H1 (cell line): ENCODE measurements around the gene FAM131C. TPM values are rescaled to one million over a fixed set of nuclear protein-coding genes. Genes with fewer than 3 reads are reported as not detected.

Source experiments
- CTCF ChIA-PET: fragments of 300-600 bp; sonication (Branson Sonifier 250); formaldehyde crosslinking; loops from one replicate; lab custom pipeline; 2021; ENCODE audit not compliant: partially characterized antibody; lab: Charles Lee
- POLR2A ChIA-PET: fragments of 300-600 bp; sonication (Branson Sonifier 250); formaldehyde crosslinking; loops from one replicate; lab custom pipeline; 2021; ENCODE audit warnings: inconsistent platforms; ENCODE audit not compliant: partially characterized antibody; lab: Charles Lee
- DNase-seq, 2 experiments: peaks; one replicate each; pipeline versions ENCODE4 v3.0.0 to v3.0.0-alpha.2; 2010 to 2022; ENCODE audit warnings: low spot score in 2 of 2, low read depth in 1 of 2, mixed read lengths in 1 of 2
- FAIRE-seq: peaks from 2 replicates; lab custom pipeline; 2011; peaks lifted over from hg19 to GRCh38; lab: Jason Lieb, UNC
- H2AFZ ChIP-seq: 2 replicates; pipeline ENCODE4 v1.8.1; 2012; ENCODE audit warnings: low read length, inconsistent platforms
- H2AK5ac ChIP-seq: 2 replicates; pipeline ENCODE4 v1.6.1; 2013; ENCODE audit warnings: low read depth, low read length
- H2BK120ac ChIP-seq: replicated peaks from 2 replicates; pipeline ENCODE3; 2013; ENCODE audit warnings: low read depth, low read length, inconsistent platforms
- H2BK12ac ChIP-seq: 2 replicates; pipeline ENCODE4 v1.6.1; 2013; ENCODE audit warnings: low read depth, low read length
- H2BK15ac ChIP-seq: 2 replicates; pipeline ENCODE4 v1.6.1; 2013; ENCODE audit warnings: low read length
- H2BK20ac ChIP-seq: 2 replicates; pipeline ENCODE4 v1.6.1; 2013; ENCODE audit warnings: low read length
- H2BK5ac ChIP-seq: 2 replicates; pipeline ENCODE4 v1.6.1; 2013; ENCODE audit warnings: low read depth, low read length
- H3K14ac ChIP-seq: 2 replicates; pipeline ENCODE4 v1.6.1; 2013; ENCODE audit warnings: inconsistent platforms; ENCODE audit not compliant: insufficient read length
- H3K18ac ChIP-seq: 2 replicates; pipeline ENCODE4 v1.6.1; 2013; ENCODE audit warnings: low read length; ENCODE audit errors: extremely low read depth
- H3K23ac ChIP-seq: 2 replicates; pipeline ENCODE4 v1.6.1; 2013; ENCODE audit warnings: inconsistent platforms; ENCODE audit not compliant: insufficient read length
- H3K23me2 ChIP-seq: 2 replicates; pipeline ENCODE4 v1.6.1; 2013; ENCODE audit warnings: low read depth, low read length
- H3K27ac ChIP-seq: 2 replicates; pipeline ENCODE4 v1.6.1; 2011; ENCODE audit warnings: low read depth, low read length, inconsistent platforms
- H3K27me3 ChIP-seq, 4 experiments: replicated peaks in 1 of 4; 1 replicate in 1 of 4; 2 replicates in 3 of 4; pipeline versions ENCODE4 v1.6.1 to v1.8.1; 2011 to 2013; ENCODE audit warnings: low read length in 3 of 4, mild to moderate bottlenecking in 3 of 4, inconsistent platforms in 2 of 4, mixed read lengths in 2 of 4, moderate library complexity in 1 of 4; ENCODE audit not compliant: control insufficient read depth in 3 of 4, insufficient read depth in 3 of 4; ENCODE audit errors: extremely low read depth in 1 of 4
- H3K36me3 ChIP-seq, 4 experiments: 2 replicates each; pipeline versions ENCODE4 v1.6.1 to v1.8.1; 2011 to 2013; ENCODE audit warnings: mild to moderate bottlenecking in 4 of 4, low read length in 3 of 4, moderate library complexity in 2 of 4, control low read depth in 1 of 4, inconsistent platforms in 1 of 4; ENCODE audit not compliant: insufficient read depth in 4 of 4, control insufficient read depth in 2 of 4
- H3K4ac ChIP-seq: replicated peaks from 2 replicates; pipeline ENCODE3; 2013; ENCODE audit warnings: low read length, low read depth, mixed read lengths, inconsistent platforms; ENCODE audit not compliant: insufficient read length
- H3K4me1 ChIP-seq, 4 experiments: replicated peaks in 1 of 4; 1 replicate in 1 of 4; 2 replicates in 3 of 4; pipeline versions ENCODE4 v1.6.1 to v1.8.1; 2011 to 2013; ENCODE audit warnings: low read length in 3 of 4, inconsistent platforms in 2 of 4, mixed read lengths in 1 of 4; ENCODE audit not compliant: insufficient read depth in 4 of 4, control insufficient read depth in 3 of 4
- H3K4me2 ChIP-seq, 2 experiments: 2 replicates each; pipeline versions ENCODE4 v1.6.1 to v1.8.1; 2011 to 2013; ENCODE audit warnings: low read depth in 2 of 2, low read length in 2 of 2, control low read depth in 1 of 2, inconsistent platforms in 1 of 2, mild to moderate bottlenecking in 1 of 2; ENCODE audit not compliant: insufficient read depth in 1 of 2
- H3K4me3 ChIP-seq, 4 experiments: fragments of 200-600, 300-600 bp in 1 of 4; sonication (generic), shearing (Covaris generic), sonication (Bioruptor Twin) in 1 of 4; 2 replicates each; pipeline versions ENCODE4 v1.5.1 to v1.8.1; 2011 to 2016; ENCODE audit warnings: low read length in 4 of 4, low read depth in 3 of 4, control low read depth in 2 of 4, inconsistent platforms in 2 of 4, mild to moderate bottlenecking in 2 of 4, mixed read lengths in 1 of 4, moderate library complexity in 1 of 4; ENCODE audit not compliant: insufficient read depth in 2 of 4; ENCODE audit errors: extremely low read depth in 1 of 4
- H3K56ac ChIP-seq: replicated peaks from 2 replicates; pipeline ENCODE3; 2013; ENCODE audit warnings: low read depth, mild to moderate bottlenecking, mixed read lengths, low read length, inconsistent platforms; ENCODE audit not compliant: insufficient read length
- H3K79me1 ChIP-seq: 2 replicates; pipeline ENCODE4 v1.6.1; 2013; ENCODE audit warnings: low read depth, low read length, control low read depth
- H3K79me2 ChIP-seq, 2 experiments: 2 replicates each; pipeline versions ENCODE4 v1.6.1 to v1.8.1; 2012 to 2013; ENCODE audit warnings: low read length in 2 of 2, mild to moderate bottlenecking in 2 of 2, inconsistent platforms in 1 of 2; ENCODE audit not compliant: insufficient read depth in 2 of 2, control insufficient read depth in 1 of 2
- H3K9ac ChIP-seq, 4 experiments: replicated peaks in 1 of 4; 1 replicate in 1 of 4; 2 replicates in 3 of 4; pipeline versions ENCODE4 v1.6.1 to v1.8.1; 2011 to 2013; ENCODE audit warnings: low read depth in 3 of 4, low read length in 3 of 4, control low read depth in 2 of 4, mild to moderate bottlenecking in 2 of 4, moderate library complexity in 2 of 4, inconsistent platforms in 1 of 4; ENCODE audit errors: extremely low read depth in 1 of 4
- H3K9me3 ChIP-seq, 2 experiments: 2 replicates each; pipeline versions ENCODE4 v1.6.1 to v1.8.1; 2012 to 2013; ENCODE audit warnings: mild to moderate bottlenecking in 2 of 2, moderate library complexity in 2 of 2, control low read depth in 1 of 2, inconsistent platforms in 1 of 2, low read depth in 1 of 2, low read length in 1 of 2, mixed read lengths in 1 of 2; ENCODE audit not compliant: insufficient read depth in 2 of 2
- H4K20me1 ChIP-seq, 2 experiments: replicated peaks in 1 of 2; 2 replicates each; pipeline versions ENCODE3 to v1.8.1; 2011 to 2013; ENCODE audit warnings: inconsistent platforms in 2 of 2, low read length in 2 of 2, mild to moderate bottlenecking in 1 of 2; ENCODE audit not compliant: insufficient read depth in 2 of 2, control insufficient read depth in 1 of 2
- H4K5ac ChIP-seq: 2 replicates; pipeline ENCODE4 v1.6.1; 2013; ENCODE audit warnings: low read length, low read depth, mixed read lengths, inconsistent platforms; ENCODE audit not compliant: insufficient read length
- H4K8ac ChIP-seq: 2 replicates; pipeline ENCODE4 v1.8.0; 2013; ENCODE audit warnings: mild to moderate bottlenecking, moderate library complexity, low read length, inconsistent platforms; ENCODE audit not compliant: insufficient read depth; ENCODE audit errors: extremely low read depth
- H4K91ac ChIP-seq: replicated peaks from 2 replicates; pipeline ENCODE3; 2013; ENCODE audit warnings: low read length, mixed read lengths, inconsistent platforms; ENCODE audit not compliant: insufficient read length
- BCL11A ChIP-seq, 2 experiments: IDR thresholded peaks; one replicate each; pipeline ENCODE4 v1.6.1; 2011; ENCODE audit warnings: low read depth in 2 of 2, low read length in 2 of 2, mild to moderate bottlenecking in 2 of 2
- EZH2 ChIP-seq: fragments of 200-600 bp; sonication (generic); IDR thresholded peaks from 2 replicates; pipeline ENCODE4 v1.7.1; 2012; ENCODE audit warnings: low read depth, mild to moderate bottlenecking, moderate library complexity, low read length, inconsistent platforms; ENCODE audit not compliant: severe bottlenecking
- FOSL1 ChIP-seq: IDR thresholded peaks from 2 replicates; pipeline ENCODE4 v1.6.1; 2011; ENCODE audit warnings: mild to moderate bottlenecking, low read depth, low read length, moderate library complexity; ENCODE audit not compliant: insufficient read depth
- GABPA ChIP-seq: IDR thresholded peaks from 2 replicates; pipeline ENCODE4 v1.6.1; 2011; ENCODE audit warnings: mild to moderate bottlenecking, low read length, moderate library complexity, borderline replicate concordance; ENCODE audit not compliant: insufficient read depth
- HDAC2 ChIP-seq, 2 experiments: fragments of 300-600 bp in 1 of 2; sonication (generic) in 1 of 2; IDR thresholded peaks; 2 replicates each; pipeline ENCODE4 v1.6.1; 2011 to 2012; ENCODE audit warnings: low read depth in 2 of 2, low read length in 2 of 2, mild to moderate bottlenecking in 2 of 2, moderate library complexity in 2 of 2, borderline replicate concordance in 1 of 2, inconsistent platforms in 1 of 2
- NRF1 ChIP-seq: IDR thresholded peaks from 2 replicates; pipeline ENCODE4 v1.6.1; 2011; ENCODE audit warnings: mild to moderate bottlenecking, low read depth, low read length, improper control_type of control experiment
- POLR2AphosphoS5 ChIP-seq: IDR thresholded peaks from 2 replicates; pipeline ENCODE4 v1.6.1; 2011; ENCODE audit warnings: low read depth, low read length
- TBP ChIP-seq: IDR thresholded peaks from 2 replicates; pipeline ENCODE4 v1.6.1; 2011; ENCODE audit warnings: low read depth, low read length, improper control_type of control experiment
- WGBS, 2 experiments: shearing (Covaris generic) in 1 of 2; methylation state at CpG; one replicate each; pipeline versions ENCODE4 v1.1.6 to v1.1.7; 2013 to 2015; ENCODE audit warnings: low lambda C conversion rate in 2 of 2, mixed read lengths in 2 of 2, inconsistent platforms in 1 of 2, low coverage in 1 of 2, missing lambda C conversion rate in 1 of 2; ENCODE audit not compliant: insufficient replicate concordance in 2 of 2, insufficient coverage in 1 of 2, insufficient read length in 1 of 2; ENCODE audit errors: extremely low coverage in 1 of 2, missing lambda C conversion rate in 1 of 2; 5-methylcytosine and 5-hydroxymethylcytosine counted together
- polyA plus RNA-seq, 7 experiments: library from polyadenylated mRNA; depleted of rRNA in 3 of 7; stranded (reverse) in 5 of 7; unstranded in 2 of 7; fragments of >200 nt in 5 of 7; fragments of 200-250 nt in 2 of 7; gene quantifications; 1 replicate in 5 of 7; 2 replicates in 1 of 7; 4 replicates in 1 of 7; pipeline versions ENCODE4 v1.2.1 to v1.2.3, GENCODE V29; 2011 to 2013; ENCODE audit warnings: missing spikeins in 2 of 7, mixed read lengths in 2 of 7
- total RNA-seq: library from RNA; stranded (reverse); fragmentation: NEBNext Ultra II Directional; extraction: Animal tissue kit (Norgen Biotek cat#: 25700); gene quantifications from 2 replicates; pipeline ENCODE4 v1.2.1, GENCODE V29; 2021
- TF ChIP-seq, protein P1 (sequence below): IDR thresholded peaks from 2 replicates; pipeline ENCODE4 v1.6.1; 2011; ENCODE audit warnings: low read length, improper control_type of control experiment

FAM131C gene
- total and polyA plus RNA-seq, 2 of the 8 experiments (the other 6 are each of a cell fraction or from before 2014, with no cell fraction given): 0.73 to 0.78 TPM

DNA sequence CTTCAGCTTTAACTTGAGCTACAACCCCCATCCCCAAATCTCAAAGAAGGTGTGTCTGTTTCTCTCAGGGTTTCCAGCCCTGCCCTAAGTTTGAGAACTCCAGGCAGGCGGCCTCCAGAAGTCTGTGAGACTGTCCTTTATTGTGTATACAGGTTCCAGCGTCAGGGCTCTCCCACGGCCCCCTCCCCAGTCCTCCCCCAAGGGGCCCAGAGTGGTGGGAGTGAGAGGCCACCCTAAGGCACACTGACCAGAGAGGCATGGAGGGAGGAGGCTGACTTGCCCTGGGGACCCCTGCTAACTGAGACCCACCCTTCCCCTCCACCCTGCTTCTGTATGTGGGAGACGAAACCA lies 59.6 kb downstream of the FAM131C start:
- H3K27me3 ChIP-seq: no peaks in the 10 kb centered on the region; a peak in 1 of 7 replicates
- FAIRE-seq: no peak
- H3K4ac ChIP-seq: no peak overlapping the region
- peak overlapping the region; percentile 65; the same call in 1 of the 2 replicates for H2BK15ac ChIP-seq
- H2BK5ac ChIP-seq: 0 out of 2 replicates have a peak overlapping the region, but pooled peaks have one; percentile 10
- no peaks in the 10 kb centered on the region for H3K9me3 ChIP-seq
- H3K56ac ChIP-seq: no peak overlapping the region
- H3K4me2 ChIP-seq: peak overlapping the region; percentile 45 to 66
- no peak overlapping the region for H3K14ac ChIP-seq
- H3K79me1 ChIP-seq: no peaks in the 10 kb centered on the region
- 0 out of 2 replicates have a peak overlapping the region, but pooled peaks have one; percentile 29 for H2AK5ac ChIP-seq
- no peaks in the 10 kb centered on the region; the same call in 1 of the 2 replicates for H3K23me2 ChIP-seq
- ChIA-PET CTCF (interaction anchor here (0.9 to 8.9 kb wide), 9 partner anchors 7 to 60 kb away, joined by 3 to 74 read pairs (median 7); partner anchors contain the start of genes CLCNKA, FAM131C and HSPB7), POLR2A (interaction anchor here (0.7 to 2.7 kb wide), 9 partner anchors 10 to 87 kb away, joined by 3 to 13 read pairs (median 3); partner anchors contain the start of genes SRARP and ZBTB17)
- peak overlapping the region in 1 of 4 experiments; percentile 64; a peak in 3 of 8 replicates for H3K4me3 ChIP-seq
- H3K27ac ChIP-seq: no peak overlapping the region; the same call in 1 of the 2 replicates
- DNase-seq: no peak
- no peak overlapping the region for H3K9ac ChIP-seq
- H4K5ac ChIP-seq: no peak overlapping the region
- peaks cover 5 to 37% (median 24%) of the 10 kb centered on the region in 4 experiments for H3K4me1 ChIP-seq
- H3K79me2 ChIP-seq: no peaks in the 10 kb centered on the region
- no peak overlapping the region for H3K23ac ChIP-seq
- H3K18ac ChIP-seq: no peak overlapping the region; the same call in 1 of the 2 replicates
- TF ChIP-seq NRF1 (no peak), BCL11A (IDR thresholded peaks at IDR 0.05; ENCODE audit: low read depth in 2 of 2, low read length in 2 of 2) (no peak), EZH2 (no peak), FOSL1 (no peak), HDAC2 (IDR thresholded peaks at IDR 0.05; ENCODE audit: borderline replicate concordance in 1 of 2, low read depth in 2 of 2, low read length in 2 of 2) (no peak), GABPA (no peak), TBP (no peak), POLR2AphosphoS5 (no peak)
- TF ChIP-seq, protein P1, sequence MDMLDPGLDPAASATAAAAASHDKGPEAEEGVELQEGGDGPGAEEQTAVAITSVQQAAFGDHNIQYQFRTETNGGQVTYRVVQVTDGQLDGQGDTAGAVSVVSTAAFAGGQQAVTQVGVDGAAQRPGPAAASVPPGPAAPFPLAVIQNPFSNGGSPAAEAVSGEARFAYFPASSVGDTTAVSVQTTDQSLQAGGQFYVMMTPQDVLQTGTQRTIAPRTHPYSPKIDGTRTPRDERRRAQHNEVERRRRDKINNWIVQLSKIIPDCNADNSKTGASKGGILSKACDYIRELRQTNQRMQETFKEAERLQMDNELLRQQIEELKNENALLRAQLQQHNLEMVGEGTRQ: no peak
- WGBS, 2 experiments: 71% methylated on average over 3 of the region's 4 CpGs; no CpG with 5 or more reads in 1 of the 2 experiments
- no peak overlapping the region for H2BK20ac ChIP-seq
- H4K91ac ChIP-seq: no peak overlapping the region
- H2BK120ac ChIP-seq: no peak overlapping the region
- H4K8ac ChIP-seq: no peak overlapping the region
- no peaks in the 10 kb centered on the region for H4K20me1 ChIP-seq
- H2AFZ ChIP-seq: no peak overlapping the region
- H2BK12ac ChIP-seq: peak overlapping the region; percentile 64
- H3K36me3 ChIP-seq: no peaks in the 10 kb centered on the region
